WI38 (cell line): ENCODE results near the gene DOK1.

Experiments used
- H3K4me3 ChIP-seq: 2 replicates; pipeline ENCODE4 v1.5.1; 2011; ENCODE audit warnings: low read depth, mild to moderate bottlenecking, control low read depth, low read length
- TF ChIP-seq, protein P1 (sequence below): IDR thresholded peaks from 2 replicates; pipeline ENCODE4 v1.5.1; 2012; ENCODE audit warnings: low read depth, mild to moderate bottlenecking, control low read depth, low read length

Gene DOK1

DNA sequence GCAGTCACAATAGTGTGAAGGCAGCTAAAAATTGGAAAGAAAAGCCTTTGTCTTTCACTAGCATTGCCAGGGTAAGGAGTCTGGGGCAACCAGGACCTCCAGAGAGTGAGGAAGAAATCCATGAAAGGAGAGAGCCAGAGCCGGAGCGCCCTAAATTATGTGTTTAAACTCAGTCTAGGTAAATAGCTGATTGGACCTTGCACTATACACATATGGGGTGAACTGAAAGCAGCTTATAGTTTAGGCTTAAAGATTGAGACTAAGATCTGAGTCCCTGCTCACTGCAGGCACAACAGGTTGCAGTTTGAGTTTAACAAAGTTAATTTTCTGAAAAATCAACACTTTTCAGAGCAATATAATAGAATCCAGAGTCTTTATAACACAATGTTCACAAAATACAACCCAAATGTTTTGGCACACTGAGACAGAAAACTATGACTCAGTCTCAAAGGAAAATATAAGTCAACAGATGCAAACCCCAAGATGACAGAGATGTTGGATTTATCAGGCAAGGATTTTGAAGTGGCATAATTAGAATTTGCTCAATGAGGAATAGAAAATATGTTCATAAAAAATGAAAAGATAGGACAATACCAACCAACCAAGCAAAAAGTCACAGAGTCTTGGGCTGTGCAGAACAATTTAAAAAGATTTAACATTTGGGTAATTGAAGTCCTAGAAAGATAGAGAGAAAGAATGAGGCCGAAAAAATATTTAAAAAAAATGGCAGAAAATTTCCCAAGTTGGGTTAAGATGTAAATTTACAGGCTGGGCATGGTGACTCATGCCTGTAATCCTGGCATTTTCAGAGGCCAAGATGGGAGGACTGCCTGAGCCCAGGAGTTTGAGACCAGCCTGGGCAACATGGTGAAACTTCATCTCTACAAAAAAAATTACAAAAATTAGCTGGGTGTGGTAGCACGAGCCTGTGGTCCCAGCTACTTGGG is 39.6 kb downstream of the DOK1 start:
- no peak overlapping the region for H3K4me3 ChIP-seq
- TF ChIP-seq, protein P1, sequence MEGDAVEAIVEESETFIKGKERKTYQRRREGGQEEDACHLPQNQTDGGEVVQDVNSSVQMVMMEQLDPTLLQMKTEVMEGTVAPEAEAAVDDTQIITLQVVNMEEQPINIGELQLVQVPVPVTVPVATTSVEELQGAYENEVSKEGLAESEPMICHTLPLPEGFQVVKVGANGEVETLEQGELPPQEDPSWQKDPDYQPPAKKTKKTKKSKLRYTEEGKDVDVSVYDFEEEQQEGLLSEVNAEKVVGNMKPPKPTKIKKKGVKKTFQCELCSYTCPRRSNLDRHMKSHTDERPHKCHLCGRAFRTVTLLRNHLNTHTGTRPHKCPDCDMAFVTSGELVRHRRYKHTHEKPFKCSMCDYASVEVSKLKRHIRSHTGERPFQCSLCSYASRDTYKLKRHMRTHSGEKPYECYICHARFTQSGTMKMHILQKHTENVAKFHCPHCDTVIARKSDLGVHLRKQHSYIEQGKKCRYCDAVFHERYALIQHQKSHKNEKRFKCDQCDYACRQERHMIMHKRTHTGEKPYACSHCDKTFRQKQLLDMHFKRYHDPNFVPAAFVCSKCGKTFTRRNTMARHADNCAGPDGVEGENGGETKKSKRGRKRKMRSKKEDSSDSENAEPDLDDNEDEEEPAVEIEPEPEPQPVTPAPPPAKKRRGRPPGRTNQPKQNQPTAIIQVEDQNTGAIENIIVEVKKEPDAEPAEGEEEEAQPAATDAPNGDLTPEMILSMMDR, result no peak

DNA sequence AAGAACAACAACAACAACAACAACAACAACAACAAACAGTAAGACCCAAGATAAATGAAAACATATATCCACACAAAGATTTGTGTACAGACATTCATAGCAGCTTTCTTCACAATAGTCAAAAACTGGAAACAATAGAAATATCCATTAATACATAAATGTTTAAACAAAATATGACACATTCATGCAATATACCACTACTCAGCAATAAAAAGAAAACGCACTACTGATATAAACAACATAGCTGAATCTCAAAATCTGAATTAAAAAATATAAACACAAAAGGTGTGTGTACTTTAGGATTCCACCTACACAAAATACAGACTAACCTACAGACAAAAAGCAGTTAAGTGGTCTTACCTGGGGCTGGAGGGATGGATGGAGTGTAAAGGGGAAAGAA is 42.1 kb downstream of the DOK1 start:
- TF ChIP-seq, protein P1, result no peak
- no peak overlapping the region for H3K4me3 ChIP-seq

DNA sequence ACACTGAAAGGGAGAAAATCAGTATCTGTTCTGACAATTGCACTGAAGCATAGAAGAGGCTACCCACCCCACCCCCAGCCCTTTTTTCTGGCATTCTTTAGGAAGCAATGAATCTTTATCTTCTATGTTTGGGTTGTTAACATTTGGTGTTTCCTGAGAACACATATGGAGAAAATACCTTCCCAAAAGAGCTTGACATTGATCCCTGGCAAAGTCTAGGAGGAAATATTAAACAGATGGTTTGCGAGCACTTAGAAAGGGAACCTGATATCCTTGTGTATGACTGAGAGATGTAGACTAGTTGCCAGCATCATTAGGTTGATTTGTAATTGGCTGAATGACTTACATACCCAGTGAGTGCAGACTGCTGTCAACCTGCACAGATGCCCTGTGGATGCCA is 42.9 kb downstream of the DOK1 start:
- TF ChIP-seq, protein P1, result no peak
- H3K4me3 ChIP-seq, result no peak overlapping the region

DNA sequence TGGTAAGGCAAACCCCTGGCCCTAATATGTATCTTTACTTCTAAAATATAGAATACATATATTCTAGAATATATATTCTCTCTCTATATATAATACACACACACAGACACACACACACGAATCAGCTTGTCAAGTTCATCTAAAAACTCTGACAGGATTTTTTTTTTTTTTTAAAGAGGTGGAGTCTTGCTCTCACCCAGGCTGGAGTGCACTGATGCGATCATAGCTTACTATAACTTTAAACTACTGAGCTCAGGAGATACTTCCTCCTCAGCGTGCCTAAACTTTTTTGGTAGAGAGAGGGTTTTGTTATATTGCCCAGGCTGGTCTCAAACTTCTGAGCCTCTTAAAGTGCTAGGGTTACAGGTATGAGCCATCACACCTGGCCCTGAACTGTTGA is 45.2 kb downstream of the DOK1 start:
- H3K4me3 ChIP-seq, result no peak overlapping the region
- TF ChIP-seq, protein P1, result no peak

DNA sequence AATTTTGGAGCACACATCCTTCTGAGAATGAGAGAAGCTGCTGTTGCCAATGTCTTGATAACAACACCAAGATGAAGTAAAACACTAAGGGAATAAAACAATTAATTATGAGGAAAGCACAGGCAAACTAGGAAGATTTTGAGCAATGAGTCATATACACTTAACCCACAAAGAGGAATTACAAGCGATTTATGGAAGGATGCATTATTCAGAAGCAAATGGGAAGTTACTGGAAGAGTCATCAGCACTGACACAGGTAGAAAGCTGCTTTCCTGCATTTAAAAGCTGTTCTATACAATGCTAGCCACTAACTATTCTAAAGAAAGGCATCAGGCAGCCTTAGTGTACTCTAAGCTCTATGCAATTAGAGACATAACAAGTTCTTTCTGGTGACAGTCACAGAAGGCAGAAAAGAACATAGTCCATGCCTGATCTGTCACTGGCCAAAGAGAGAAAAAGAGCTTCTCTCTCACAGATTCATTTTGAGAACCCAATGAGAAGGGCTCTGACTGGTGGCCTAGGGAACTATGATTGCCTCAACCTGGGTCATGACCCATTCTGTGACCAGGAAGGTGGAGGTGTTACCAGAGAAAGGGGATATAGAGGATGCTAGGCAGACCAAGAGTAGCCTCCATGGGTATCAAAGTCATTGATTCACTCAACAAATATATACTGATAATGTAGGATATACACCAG is 48.2 kb downstream of the DOK1 start:
- TF ChIP-seq, protein P1, result no peak
- no peak overlapping the region for H3K4me3 ChIP-seq

DNA sequence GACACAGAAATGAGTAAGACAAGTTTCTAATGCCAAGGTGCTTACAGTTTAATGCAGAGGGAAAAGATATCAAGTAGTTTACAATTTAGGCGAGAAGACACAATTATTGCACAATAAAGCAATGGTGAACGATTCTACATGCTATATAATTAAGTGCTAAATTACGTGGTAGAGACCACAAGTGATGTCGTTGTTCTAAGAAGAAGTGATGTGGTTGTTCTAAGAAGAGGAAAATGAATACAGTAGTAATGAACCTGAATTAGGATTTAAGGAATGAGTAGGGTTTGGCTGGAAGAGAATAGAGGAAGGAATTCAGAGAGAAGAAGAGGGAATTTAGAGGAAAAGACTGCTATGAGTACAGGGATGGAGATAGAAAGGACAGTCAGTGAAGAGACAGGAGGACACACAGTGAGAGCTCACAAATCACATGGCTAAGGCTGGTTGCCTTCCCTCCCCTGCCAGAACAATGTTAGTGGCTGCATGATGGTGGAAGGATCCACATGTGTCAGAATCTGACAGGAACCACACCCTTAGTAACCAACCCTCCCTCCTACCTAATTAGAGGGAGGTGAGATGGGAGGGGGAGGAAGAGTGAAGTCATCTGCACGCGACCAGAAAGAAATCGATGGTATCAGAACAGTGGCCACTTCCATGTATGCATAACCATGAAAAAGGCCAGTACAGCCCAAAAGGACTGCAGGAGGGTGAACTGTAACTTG is 48.9 kb downstream of the DOK1 start:
- TF ChIP-seq, protein P1, result no peak

DNA sequence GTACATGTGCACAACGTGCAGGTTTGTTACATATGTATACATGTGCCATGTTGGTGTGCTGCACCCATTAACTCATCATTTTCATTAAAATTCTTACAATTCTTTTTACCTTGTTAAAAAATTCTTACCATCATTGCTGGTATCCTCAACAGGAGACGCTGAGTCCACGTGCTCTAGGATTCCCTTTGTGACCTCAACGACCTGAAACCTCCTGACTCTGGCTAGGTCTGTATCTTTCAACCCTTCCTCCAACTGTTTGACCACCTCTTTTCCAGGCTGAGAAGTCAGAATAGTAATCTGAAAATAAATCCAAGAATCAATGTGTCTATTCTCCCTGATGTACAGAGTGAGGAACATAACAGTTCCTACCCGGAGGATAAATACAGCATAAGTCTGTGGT is 52.4 kb downstream of the DOK1 start:
- no peak overlapping the region for H3K4me3 ChIP-seq
- TF ChIP-seq, protein P1, result no peak

More for the DNA sequence above, 48.9 kb downstream of the DOK1 start:
- no peak overlapping the region for H3K4me3 ChIP-seq
